ENCODE data around the gene PDILT.
A peak's percentile ranks its signal among the peaks of the same experiment; 100 is the strongest.

Gene PDILT

DNA sequence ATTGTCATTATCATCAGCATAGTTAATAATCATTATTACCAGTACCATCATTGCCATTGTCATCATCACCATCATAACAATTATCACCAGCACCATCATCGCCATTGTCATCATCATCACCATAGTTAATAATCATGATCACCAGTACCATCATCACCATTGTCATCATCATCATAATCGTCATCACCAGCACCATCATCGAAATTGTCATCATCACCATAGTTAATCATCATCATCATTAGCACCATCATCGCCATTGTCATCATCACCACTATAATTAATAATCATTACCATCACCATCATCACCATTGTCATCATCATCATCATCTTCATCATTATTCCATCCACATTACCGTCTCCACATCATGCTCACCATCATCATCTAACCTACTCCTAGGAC is 13.5 kb downstream of the PDILT start:
- no peak for TF ChIP-seq POLR2A (IDR thresholded peaks at IDR 0.05; ENCODE audit: low read depth, low read length)
- FAIRE-seq = no peak

DNA sequence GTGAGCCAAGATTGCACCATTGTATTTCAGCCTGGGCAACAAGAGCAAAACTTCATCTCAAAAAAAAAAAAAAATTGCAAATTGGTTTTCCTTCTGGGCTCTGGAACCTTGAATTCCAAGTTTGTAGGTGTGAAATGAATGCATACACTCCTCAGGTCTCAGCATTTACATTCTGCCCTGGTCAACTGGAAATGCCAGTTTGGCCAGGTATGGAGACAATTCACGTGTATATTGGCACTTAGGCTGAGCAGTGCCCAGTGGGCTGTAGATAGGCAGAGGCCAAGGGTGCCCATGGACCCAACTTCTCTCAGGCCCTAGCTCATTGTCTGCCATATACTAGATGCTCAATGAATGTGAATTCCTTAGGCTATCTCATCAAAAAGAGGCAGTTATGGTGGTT is 15.7 kb downstream of the PDILT start:
- TF ChIP-seq POLR2A (IDR thresholded peaks at IDR 0.05; ENCODE audit: low read depth, low read length) = no peak
- no peak for DNase-seq (ENCODE audit: insufficient read length, low spot score)
- no peak for FAIRE-seq

More for the DNA sequence above, 13.5 kb downstream of the PDILT start:
- no peak for DNase-seq (ENCODE audit: insufficient read length, low spot score)

DNA sequence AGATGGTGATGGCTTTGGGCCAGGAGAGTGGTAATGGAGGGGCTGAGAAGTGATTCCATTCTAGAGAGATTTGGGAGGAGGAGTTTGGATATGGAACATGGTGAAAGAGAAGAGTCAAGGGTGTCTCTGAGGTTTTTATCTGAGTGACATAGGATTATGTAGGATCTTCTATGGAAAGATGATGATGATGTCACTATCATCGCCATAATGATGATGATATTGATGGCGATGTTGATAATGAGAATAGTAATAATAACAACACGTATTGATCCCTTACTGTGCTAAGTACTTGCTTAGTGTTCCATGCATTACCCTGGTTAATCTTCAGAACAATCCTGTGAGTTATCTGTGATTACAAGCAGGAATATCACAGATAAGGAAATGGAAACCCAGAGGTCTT is 16.6 kb downstream of the PDILT start:
- FAIRE-seq (no peak), DNase-seq (ENCODE audit: insufficient read length, low spot score) (no peak)
- TF ChIP-seq POLR2A (IDR thresholded peaks at IDR 0.05; ENCODE audit: low read depth, low read length) = no peak

DNA sequence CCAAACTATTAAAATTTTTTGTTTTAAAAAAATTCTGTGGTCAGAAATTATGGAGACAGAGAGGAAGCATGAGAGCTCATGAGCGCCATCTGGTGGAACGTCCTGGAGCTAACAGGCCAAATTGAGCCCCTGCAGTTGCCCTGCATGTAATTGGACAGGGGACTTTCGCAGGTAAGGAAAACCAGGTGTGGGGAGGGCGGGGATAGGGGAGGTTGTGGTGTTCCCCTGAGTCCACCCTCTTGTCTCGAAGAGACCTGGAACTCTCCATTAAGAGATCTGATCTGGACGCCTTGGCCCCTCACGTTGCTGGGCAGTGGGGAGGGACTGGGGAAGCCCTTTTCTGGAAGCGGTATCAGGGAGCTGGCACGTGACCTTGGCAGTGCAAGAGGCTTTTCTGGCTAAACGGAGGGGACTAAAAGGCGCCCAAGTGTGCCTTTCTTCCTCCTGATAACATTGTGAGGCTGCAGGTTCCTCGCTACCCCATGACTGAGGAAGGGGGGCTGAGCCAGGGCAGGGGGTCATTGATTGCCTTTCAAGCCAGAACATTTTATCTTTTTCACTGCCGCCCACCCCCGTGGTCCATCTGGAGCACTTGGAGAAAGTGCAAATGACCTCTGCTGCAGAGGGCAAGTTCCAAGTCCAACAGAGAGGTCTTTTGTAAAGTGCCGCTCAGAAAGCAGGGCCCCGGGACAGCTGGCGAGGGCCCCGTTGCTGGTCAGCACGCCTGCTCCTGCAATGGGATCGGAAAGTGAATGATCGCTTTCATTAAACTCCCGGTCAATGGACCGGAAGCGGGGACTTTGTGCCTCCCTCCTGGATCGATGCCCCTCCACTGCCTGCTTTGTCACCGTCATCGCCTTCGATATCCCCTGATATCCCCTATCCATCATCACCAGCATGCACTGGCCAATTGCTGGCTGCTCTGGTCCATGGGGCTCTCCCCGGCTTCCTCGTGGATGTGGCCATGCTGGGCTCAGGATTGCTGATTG is 18.4 kb downstream of the PDILT start:
- FAIRE-seq (no peak), DNase-seq (ENCODE audit: insufficient read length, low spot score) (peak; percentile 28)
- no peak for TF ChIP-seq POLR2A (IDR thresholded peaks at IDR 0.05; ENCODE audit: low read depth, low read length)

DNA sequence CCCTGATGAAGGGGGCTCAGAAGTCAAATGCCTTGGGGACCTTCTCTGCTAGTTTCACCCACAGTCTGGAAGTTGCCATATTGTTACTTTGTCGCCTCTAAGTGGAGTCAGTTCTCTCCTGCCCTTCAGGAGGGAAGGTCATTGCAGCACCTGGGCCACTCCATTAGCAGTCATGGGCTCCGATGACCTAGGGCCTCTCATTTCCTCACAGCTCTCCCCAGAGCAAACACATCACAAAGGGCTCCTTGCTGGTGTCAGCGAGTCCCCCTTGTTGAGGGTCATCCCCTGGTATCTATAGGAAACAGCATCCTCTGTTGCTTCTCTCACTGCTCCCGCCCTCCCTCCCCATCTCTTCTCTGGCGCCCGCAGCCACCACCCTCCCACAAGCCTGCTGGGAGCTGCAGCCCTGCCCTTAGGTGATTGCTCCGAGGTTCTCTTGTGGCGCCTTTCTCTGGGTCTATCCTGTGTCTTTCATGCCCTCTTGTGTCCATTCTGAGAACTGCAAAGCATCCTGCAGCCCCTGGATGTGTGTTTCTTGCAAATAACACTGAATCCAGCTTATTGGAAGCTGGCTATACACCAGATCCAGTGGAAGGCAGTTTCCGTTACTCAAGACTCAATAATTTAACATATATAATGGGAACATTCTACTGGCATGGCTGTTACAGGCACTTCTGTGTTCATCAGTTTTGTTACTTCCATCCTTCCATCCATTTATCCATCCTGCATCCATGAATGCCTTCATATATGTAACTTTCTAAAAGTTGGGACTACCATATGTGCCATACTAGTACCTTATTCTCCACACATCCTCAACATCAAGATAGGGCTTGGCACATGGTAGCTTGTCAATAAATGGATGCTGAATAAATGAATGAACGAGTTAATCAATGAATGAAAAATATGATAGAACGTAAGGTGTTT is 21.2 kb downstream of the PDILT start:
- no peak for TF ChIP-seq POLR2A (IDR thresholded peaks at IDR 0.05; ENCODE audit: low read depth, low read length)
- DNase-seq (ENCODE audit: insufficient read length, low spot score) (peak; percentile 55), FAIRE-seq (no peak)

DNA sequence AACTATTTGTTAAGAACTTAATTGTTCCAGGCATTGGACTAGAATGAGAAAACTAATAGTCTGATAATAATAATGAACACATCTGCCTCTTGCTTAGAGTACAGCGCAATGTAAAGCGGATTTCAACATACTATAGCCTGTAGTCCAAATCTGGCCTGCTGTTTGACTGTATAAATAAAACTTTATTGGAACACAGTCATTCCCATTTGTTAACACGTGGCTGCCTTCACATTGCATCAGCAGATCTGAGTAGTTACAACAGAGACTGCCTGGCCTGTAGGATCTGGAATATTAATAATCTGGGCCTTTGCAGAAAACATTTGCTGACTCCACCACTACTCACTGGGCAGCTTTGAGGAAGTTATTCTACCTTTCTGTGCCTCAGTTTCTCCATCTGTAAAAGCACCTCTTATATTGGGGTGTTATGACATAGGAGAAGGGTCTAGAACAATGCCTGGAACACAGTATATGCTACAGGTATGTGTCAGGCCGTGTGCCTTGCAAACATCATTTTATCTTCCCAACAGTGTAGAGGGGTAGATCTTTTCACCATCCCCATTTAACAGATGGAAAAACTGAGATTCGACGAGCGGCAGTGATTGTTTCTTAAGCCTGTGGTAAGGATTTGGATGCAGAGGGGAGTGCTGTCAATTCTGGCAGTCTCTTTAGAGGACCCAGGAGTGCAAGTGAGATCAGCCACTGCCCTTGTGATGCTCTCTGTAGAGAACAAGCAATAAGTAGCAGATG is 22.2 kb downstream of the PDILT start:
- DNase-seq (ENCODE audit: insufficient read length, low spot score) (no peak), FAIRE-seq (no peak)
- no peak for TF ChIP-seq POLR2A (IDR thresholded peaks at IDR 0.05; ENCODE audit: low read depth, low read length)

GRCh38 chr16:20380782-20381181 is 23.8 kb downstream of the PDILT start:
- TF ChIP-seq POLR2A (IDR thresholded peaks at IDR 0.05; ENCODE audit: low read depth, low read length) = no peak
- no peak for DNase-seq (ENCODE audit: insufficient read length, low spot score)
- FAIRE-seq = no peak

DNA sequence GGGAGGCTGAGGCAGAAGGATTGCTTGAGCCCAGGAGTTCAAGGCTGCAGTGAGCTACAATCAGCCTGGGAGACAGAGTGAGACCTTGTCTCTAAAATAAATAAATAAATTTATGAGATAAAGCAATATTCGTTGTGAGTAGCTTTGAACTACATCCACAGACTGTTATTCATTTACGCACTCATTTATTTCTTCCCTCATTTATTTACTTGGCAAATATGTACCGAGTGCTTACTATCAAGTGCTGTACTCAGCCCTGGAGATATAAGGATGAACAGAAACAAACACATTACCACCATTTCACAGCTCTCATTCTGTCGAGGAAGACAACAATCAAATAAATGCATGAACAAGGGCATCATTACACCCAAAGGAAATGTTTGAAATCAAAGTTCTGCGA is 27.4 kb downstream of the PDILT start:
- TF ChIP-seq POLR2A (IDR thresholded peaks at IDR 0.05; ENCODE audit: low read depth, low read length) = no peak
- DNase-seq (ENCODE audit: insufficient read length, low spot score) (no peak), FAIRE-seq (no peak)

GRCh38 chr16:20372701-20373100 is 31.8 kb downstream of the PDILT start:
- FAIRE-seq (no peak), DNase-seq (ENCODE audit: insufficient read length, low spot score) (no peak)
- TF ChIP-seq POLR2A (IDR thresholded peaks at IDR 0.05; ENCODE audit: low read depth, low read length) = no peak

GRCh38 chr16:20369452-20370054 is 35.0 kb downstream of the PDILT start:
- TF ChIP-seq POLR2A (IDR thresholded peaks at IDR 0.05; ENCODE audit: low read depth, low read length) = no peak
- FAIRE-seq (no peak), DNase-seq (ENCODE audit: insufficient read length, low spot score) (no peak)

DNA sequence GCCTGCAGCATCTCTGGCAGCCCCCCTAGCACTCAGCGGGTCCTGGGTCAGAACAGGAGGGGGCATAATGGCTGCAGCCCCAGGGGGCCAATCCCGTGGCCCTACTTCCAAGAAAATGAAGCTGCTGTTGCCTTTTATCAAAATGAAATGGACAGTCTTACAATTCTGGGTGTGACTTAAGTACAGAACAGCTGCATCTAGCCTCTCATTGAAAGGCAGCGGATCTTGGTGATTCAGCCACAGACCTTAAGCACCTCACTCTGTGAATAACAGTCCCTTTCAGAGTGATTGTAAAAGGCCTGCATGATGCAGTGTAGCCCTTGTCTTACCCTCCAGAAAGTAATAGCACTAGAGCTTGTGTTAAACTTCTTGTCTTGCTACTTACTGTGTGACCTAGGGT is 40.5 kb downstream of the PDILT start:
- FAIRE-seq (no peak), DNase-seq (ENCODE audit: insufficient read length, low spot score) (no peak)
- no peak for TF ChIP-seq POLR2A (IDR thresholded peaks at IDR 0.05; ENCODE audit: low read depth, low read length)

DNA sequence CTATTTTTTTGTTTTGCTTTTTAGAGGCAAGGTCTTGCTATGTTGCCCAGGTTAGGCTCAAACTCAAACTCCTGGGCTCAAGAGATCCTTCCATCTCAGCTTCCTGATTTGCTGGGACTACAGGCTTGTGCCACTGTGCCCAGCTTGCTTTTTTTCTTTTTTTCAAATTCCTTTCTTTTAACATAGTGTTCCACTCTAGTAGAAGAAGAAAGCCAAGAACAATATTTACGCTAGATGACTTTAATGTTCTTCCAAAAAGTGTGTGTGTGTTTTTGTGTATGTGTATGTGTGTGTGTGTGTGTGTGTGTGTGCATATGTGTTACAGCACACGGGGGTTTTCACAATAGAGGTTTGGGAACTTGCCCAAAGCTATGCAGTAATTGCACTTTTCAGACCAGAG is 41.3 kb downstream of the PDILT start:
- DNase-seq (ENCODE audit: insufficient read length, low spot score) (no peak), FAIRE-seq (no peak)
- TF ChIP-seq POLR2A (IDR thresholded peaks at IDR 0.05; ENCODE audit: low read depth, low read length) = no peak

GRCh38 chr16:20359997-20360396 is 44.5 kb downstream of the PDILT start:
- DNase-seq (ENCODE audit: insufficient read length, low spot score) (no peak), FAIRE-seq (no peak)
- TF ChIP-seq POLR2A (IDR thresholded peaks at IDR 0.05; ENCODE audit: low read depth, low read length) = no peak

Data from H54 (cell line).